DOHH2 (cell line): ENCODE results near the gene DGKZ.

Experiments
- CTCF ChIP-seq: fragments of 200-600 bp; sonication (generic); IDR thresholded peaks from one replicate; pipeline ENCODE4 v1.5.1; 2014; ENCODE audit warnings: antibody characterized with exemption, mild to moderate bottlenecking, low read depth, low read length; ENCODE audit not compliant: poor library complexity, severe bottlenecking
- EZH2phosphoT487 ChIP-seq: fragments of 200-600 bp; sonication (generic); IDR thresholded peaks from 2 replicates; pipeline ENCODE4 v1.6.1; 2017; ENCODE audit warnings: borderline replicate concordance, mild to moderate bottlenecking, antibody characterized with exemption, low read length, moderate library complexity, mixed read lengths

GRCh38 chr11:46359953-46360352 is 12.7 kb downstream of the DGKZ start:
- TF ChIP-seq CTCF (no peak), EZH2phosphoT487 (no peak)
